GM18502 (cell line): ENCODE data around the gene WDPCP.
"Not testable (repeated sequence)": the region's sequence is repeated elsewhere in the genome, so short reads cannot be mapped to it uniquely, and the experiment has no call there.

Experiments used
- ATAC-seq: cut with Tn5 transposase; IDR thresholded peaks from one replicate; pipeline ENCODE4 v1.9.1; 2021; ENCODE audit warnings: mild to moderate bottlenecking; ENCODE audit not compliant: unreplicated experiment, poor library complexity

WDPCP gene

DNA sequence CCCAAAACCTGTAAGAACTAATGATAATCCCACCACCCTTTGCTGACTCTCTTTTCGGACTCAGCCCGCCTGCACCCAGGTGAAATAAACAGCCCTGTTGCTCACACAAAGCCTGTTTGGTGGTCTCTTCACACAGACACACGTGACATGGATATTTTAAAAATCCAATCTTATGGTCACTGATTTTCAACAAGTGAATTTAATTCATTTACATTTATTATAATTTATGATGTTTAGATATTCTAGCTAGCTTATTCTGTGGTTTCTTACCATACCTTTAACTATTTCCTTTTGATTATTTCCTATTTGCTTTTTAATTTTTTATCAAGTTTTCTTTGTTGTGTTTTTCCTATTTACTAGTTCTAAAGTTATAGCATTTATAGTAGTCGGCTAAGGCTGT is 301.8 kb downstream of the WDPCP start:
- not testable (repeated sequence) for ATAC-seq

DNA sequence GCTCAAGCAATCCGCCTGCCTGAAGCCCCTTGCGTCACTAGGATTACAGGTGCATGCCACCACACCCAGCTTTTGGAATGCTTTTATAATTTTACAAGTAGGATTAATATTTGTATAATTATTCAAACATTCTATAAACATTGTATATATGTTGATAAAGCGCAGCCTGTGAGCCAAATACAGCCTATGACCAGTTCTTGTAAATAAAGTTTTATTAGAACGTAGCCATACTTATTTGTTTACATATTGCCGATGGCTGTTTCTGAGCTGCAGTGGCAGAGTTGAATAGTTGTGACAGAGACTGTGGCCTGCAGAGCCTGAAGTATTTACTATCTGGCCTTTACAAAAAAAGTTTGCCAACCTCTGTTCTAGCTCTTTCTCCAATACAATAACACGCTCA is 305.0 kb downstream of the WDPCP start:
- ATAC-seq: no peak

DNA sequence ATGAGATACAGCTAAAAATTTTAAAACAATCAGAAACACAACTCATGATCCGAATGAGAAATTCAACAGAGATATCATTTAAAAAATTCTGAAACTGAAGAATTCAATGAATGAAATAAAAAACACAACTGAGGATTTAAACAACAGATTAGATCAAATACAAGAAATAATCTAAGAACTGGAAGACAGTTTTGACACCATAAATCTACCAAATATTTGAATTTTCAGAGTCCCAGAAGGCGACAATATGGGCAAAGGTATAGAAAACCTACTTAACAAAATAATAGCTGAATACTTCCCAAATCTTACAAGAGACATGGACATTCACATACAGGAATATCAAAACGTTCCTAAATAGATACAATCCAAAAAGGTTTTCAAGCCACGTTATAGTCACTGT is 315.7 kb downstream of the WDPCP start:
- no peak for ATAC-seq

- no peak for ATAC-seq
Measured at GRCh38 chr2:63270717-63271116, 317.6 kb downstream of the WDPCP start.

- ATAC-seq: no peak
Measured at GRCh38 chr2:63268946-63269345, 319.3 kb downstream of the WDPCP start.

GRCh38 chr2:63261137-63261621 is 327.1 kb downstream of the WDPCP start:
- ATAC-seq: no peak

GRCh38 chr2:63257473-63257872 is 330.8 kb downstream of the WDPCP start:
- no peak for ATAC-seq

GRCh38 chr2:63249161-63249560 is 339.1 kb downstream of the WDPCP start:
- no peak for ATAC-seq

DNA sequence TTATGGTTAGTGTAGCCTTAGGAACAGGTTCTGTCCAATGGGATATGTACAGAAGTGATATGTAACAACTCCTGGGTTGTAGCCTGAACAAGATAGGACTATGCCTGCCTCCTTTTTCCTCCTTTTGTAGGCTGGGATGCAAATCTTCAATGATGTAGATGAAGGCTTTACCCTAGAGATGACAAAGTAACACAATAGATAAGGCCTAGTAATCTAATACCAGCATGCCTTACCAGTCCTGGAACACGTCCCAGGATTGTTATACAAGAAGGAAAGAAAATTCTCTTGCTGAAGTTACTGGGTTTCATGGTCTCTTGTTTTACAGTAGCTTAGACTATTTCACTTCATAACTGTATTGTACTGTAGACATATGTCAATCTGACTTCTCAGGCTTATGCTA is 345.5 kb downstream of the WDPCP start:
- no peak for ATAC-seq

GRCh38 chr2:63225964-63226686 is 362.2 kb downstream of the WDPCP start:
- ATAC-seq: no peak

GRCh38 chr2:63218800-63219526 is 369.3 kb downstream of the WDPCP start:
- ATAC-seq: no peak

DNA sequence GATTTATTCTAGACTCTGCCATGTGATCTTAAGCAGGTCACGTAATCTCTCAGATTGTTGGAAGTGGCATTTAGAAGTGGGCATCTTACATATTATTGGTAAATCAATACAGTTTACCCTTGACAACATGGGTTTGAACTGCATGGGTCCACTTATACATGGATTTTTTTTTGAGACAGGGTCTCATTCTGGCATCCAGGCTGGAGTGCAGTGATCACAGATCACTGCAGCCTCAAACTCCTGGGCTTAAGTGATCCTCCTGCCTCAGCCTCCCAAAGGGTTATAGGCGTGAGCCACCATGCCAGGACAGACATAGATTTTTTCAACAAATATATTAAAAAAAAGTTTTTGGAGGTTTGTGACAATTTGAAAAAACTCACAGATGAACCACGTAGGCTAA is 393.0 kb downstream of the WDPCP start:
- ATAC-seq: no peak

GRCh38 chr2:63194175-63194574 is 394.1 kb downstream of the WDPCP start:
- no peak for ATAC-seq

- ATAC-seq: no peak
Measured at GRCh38 chr2:63192889-63193774, 395.1 kb downstream of the WDPCP start.

DNA sequence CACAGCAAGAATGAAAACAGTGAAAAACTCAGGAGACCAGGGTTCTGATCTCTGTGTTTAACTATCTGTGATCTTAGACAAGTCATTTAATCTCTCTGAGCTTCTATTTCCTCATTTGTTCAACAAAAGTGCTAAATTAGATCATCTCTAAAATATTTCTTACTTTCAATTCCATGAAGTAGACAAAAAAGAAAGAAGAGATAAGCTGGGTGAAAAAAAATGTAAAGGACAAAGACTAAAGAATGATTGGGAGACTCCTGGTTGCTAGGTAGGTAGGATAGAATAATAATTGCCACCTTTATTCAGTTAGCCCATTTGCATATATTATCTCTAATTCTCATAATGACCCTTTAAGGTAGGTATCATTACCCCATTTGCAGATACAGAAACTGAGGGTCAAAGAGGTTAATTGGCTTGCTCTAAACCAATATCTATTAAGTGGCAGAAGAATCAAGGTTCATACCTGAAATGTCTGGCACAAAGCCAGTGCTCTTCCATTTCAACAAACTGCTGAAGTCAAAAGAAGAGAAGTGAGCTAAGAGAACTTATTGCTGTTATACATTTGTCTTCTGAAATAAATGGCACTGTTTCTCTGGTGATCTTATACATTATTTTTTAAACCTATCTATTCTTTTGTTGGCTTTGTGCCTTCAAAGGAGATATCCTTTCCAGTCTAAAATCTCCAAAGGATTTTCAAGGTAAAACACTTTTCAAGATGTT is 395.9 kb downstream of the WDPCP start:
- no peak for ATAC-seq

GRCh38 chr2:63189026-63189425 is 399.3 kb downstream of the WDPCP start:
- ATAC-seq: peak; percentile 75

DNA sequence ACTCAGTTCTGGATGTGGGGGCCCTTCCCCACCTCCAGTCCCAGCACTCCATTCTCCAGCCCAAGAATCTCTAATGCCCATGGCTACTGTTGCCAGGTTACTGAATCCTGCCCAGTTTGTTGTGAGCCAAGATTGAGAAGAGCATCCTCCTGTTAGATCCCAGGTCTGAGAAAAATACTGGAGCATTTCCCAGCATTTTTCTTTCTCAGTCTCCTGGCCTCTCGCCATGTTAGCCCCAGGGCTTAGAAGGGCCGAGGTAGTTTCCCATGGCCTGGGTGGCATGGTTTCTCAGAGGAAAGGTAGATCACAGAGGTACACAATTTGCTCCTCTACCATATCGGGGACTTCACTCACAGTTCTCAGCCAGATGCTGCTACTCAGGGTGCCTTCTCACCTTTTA is 401.9 kb downstream of the WDPCP start:
- ATAC-seq: no peak

DNA sequence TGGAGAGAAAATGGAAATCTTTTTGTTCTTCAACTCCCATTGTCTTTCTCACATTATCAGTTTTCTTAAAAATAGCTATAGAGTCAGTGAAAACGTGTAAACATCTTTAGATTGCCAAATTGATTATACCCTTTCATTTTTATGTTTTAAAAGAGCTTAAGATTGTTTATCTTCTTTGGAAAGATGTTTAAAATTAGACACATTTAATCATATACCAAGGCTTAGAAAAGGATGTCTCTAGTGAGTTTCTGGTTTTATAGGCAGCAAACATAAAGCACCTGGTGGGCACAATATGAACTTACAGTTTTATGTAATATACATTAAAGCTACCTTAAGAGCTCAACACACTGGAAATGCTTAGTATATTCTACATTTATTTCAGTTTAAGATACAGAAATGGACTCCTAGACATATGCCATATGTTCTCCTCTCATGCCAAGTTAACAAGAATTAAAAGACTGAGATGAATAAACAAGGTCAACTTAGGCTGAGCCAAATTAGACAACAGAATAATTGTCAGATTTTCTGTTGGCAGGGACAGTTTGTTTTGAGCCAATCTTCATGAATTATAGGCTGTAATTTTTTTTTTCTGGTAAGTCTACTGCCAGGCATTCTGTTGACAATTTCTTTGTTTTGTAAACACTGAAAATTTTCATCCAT is 425.0 kb downstream of the WDPCP start:
- ATAC-seq: no peak

DNA sequence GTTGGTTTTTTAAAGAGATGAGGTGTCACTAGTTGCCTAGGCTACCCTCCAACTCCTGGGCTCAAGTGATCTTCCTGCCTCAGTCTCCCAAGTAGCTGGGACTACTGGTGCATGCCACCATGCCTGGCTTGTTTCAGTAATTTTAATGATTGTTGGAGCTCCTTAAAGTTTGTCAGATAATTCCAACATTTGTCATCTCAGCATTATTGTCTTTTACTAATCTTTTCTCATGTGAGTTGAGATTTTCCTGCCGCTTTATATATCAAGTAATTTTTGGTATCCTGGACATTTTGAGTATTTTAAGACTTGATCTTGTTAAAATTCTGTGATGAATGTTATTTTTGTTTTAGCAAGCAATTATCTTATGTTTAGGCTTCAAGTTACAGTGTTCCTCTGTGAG is 429.0 kb downstream of the WDPCP start:
- no peak for ATAC-seq

DNA sequence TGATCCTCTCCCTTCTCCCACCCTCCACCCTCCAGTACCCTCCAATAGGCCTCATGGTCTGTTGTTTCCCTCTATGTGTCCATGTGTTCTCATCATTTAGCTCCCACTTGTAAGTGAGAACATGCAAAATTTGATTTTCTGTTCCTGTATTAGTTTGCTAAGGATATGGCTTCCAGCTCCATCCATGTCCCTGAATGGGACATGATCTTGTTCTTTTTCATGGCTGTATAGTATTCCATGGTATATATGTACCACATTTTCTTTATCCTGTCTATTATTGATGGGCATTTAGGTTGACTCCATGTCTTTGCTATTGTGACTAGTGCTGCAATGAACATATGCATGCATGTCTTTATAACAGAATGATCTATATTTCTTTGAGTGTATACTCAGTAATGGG is 451.6 kb downstream of the WDPCP start:
- ATAC-seq: not testable (repeated sequence)
